NCI-H1092 (cell line): Measurements from ENCODE around the gene NF1.
"Not testable (repeated sequence)": the region's sequence is repeated elsewhere in the genome, so short reads cannot be mapped to it uniquely, and the experiment has no call there.

Experiments used
- DNase-seq: peaks from one replicate; lab custom pipeline; 2025; lab: John Stamatoyannopoulos, UW

The NF1 gene

GRCh38 chr17:31130286-31131224 lies 35.8 kb downstream of the NF1 start:
- DNase-seq, result no peak

DNA sequence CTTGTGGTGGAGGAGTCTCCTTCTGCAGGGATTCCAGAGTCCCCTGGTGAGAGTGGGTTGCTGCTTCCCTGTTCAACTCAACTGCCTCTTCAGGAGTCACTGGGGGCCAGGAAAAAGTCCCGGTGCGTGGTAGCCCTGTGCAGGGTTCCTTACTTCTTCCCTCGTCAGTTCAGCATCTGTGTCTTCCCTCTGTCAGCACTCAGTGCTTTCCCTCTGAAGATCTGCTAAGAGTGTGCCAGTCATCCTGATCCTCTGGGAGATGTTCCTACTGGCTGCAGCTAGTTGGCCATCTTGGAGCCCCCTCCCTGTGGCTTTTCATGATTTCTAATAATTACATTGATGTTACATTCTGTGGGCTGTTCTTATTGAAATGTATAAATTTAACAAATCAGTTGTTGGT lies 36.5 kb downstream of the NF1 start:
- no peak for DNase-seq

DNA sequence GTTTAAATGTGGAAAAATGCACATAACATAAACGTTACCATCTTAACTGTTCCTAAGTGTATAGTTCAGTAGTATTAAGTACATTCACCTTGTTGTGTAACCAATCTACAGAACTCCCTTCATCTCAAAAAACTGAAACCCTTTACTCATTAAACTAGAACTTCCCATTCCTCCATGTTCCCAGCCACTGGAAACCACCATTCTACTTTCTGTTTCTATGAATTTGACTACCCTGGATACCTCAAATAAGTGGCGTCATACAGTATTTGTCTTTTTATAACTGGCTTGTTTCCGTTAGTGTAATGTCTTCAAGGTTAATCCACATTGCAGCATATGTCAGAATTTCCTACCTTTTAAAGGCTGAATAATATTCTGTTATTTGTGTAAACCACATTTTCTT lies 38.2 kb downstream of the NF1 start:
- DNase-seq, result no peak

GRCh38 chr17:31134576-31134975 lies 39.8 kb downstream of the NF1 start:
- no peak for DNase-seq

GRCh38 chr17:31136319-31136718 lies 41.5 kb downstream of the NF1 start:
- DNase-seq, result no peak

GRCh38 chr17:31140111-31140510 lies 45.3 kb downstream of the NF1 start:
- DNase-seq, result no peak

- DNase-seq, result no peak
Observed at GRCh38 chr17:31144428-31144827, 49.7 kb downstream of the NF1 start.

DNA sequence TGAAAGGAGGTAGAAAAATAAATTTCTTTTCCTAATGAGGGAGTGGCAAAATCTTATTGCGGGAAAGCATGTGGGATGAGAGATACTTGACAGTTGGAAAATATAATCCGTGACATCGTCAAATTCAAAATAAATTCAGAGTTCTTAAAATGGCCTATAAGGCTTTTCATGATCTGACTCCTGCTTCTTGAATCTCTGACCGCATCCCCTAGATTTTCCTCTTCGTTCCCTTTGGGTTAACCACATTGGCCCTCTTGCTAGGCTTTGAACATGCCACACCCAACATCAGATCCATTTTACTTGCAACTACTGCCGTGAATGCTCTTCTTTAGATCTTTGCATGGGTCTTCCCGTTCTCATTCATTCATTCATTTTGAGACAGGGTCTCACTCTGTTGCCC lies 50.1 kb downstream of the NF1 start:
- DNase-seq, result no peak

DNA sequence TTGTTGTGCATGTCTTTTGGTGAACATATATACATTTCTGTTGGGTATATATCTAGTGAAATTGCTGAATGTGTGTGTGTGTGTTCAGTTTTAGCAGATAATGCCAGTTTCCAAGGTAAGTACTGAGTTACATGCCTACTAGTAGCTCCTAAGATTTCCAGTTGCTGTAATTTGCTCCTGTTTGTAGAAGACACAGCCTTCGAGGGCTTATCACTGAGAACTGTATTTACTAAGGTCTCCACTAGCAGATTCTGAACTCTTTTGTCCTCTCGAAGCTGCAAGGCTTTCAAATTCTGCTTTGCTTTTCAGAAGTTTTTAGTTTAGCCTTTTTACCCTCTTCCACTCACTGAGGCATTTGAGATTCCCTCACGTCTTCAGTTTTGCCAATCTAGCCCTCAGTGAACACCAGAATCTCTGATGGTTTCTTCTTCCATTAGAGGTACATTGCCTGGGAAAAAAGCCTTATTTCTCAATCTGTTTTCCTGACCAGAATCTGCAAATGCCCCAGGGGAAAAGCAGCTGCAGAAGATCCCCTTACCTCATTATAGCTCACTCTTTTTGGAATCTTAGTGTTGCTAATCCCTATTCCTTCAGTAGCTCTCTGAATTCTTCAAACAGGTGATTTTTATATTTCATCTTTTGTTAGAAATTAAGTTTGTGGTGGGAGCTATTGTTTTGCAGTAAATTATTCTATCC lies 52.9 kb downstream of the NF1 start:
- DNase-seq, result no peak

DNA sequence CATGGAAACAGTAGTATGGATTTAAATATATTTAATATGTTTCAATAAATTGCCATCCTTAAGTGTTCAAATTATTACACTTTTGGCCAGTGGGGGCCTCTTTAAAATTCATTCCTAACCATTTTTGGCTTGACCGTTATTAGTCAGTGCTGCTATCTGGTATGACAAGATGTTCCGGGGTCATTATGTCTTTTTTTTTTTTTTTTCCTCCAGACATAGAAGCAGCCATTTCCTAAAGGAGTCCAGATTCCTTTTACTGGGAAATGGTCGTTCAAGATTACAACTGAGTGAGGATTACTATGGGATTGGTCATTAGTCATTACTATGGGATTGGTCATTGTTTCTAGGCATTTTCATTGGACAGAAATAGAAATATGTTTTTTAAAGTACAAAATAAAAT lies 53.4 kb downstream of the NF1 start:
- no peak for DNase-seq

GRCh38 chr17:31152271-31152670 lies 57.5 kb downstream of the NF1 start:
- DNase-seq, result no peak

DNA sequence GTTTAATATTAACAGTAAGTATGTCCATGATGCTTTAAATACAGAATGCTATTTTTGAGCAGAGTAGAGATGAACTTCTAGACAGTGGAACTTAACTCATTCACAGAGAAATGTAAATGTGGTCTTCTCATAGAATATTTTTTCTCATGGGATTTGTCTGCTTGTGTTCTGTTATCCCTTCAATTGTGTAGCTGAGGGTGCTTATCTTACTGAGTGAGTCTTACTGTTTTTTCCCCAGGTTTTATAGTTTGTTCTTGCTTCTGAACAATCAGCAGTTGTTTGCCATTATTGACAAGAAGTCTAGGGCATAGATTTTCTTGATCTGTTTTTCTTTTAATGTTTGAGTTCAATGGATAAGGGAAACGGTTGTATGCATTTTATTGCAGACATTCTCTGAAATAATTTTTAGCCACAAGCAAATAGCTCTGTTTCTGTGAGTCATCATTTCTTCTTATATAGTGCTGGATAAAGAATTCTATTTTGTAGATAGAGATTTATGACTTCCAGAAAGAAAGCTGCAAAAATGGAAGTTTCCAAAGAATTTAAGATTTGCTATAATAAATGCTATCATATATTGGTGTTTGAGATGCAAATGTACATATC lies 60.5 kb downstream of the NF1 start:
- DNase-seq, result no peak

DNA sequence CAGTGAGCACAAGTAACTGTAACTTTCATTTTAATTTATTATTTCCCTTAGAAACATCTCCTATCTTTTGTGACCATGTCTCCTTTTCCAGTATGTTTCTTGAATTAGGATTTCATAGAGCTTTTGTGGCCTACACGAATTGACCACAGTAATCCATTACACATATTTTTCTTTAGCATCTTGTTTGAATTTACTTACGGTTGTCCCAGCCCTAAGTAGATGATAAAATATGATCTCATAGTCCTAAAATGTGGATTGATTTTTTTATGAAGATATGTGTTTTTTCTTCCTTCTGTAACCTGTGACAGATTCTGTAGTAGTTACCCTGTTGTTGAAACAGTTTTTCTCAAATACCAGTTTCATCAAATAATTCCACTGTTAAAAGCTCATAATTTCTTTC lies 61.5 kb downstream of the NF1 start:
- no peak for DNase-seq

- DNase-seq, result not testable (repeated sequence)
Observed at GRCh38 chr17:31156864-31157263, 62.1 kb downstream of the NF1 start.

DNA sequence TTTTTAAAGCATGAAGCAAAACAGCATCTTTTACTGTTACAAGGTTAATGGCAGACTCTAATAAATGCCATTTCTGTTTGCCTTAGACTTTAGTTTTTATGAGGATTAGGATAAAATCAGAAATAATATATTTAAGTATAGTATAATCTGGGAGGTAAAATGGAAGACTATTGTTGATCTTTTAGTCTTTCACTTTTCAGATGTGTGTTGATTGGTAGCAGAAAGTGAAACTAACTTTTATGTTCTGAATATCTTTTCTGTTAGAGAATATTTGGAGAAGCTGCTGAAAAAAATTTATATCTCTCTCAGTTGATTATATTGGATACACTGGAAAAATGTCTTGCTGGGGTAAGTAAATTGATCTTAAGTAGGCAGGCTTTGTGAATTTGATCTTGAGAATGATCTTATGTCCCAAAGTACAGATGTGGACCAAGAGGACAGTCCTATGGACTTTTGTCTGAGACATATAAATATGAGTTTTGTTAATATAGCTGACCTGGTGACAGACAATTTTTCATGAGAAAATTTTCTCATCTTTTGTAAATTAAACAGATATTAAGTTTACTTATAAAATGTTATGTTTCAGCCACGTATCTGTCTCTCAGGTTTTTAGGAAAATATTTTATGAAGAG lies 64.1 kb downstream of the NF1 start:
- DNase-seq, result no peak

DNA sequence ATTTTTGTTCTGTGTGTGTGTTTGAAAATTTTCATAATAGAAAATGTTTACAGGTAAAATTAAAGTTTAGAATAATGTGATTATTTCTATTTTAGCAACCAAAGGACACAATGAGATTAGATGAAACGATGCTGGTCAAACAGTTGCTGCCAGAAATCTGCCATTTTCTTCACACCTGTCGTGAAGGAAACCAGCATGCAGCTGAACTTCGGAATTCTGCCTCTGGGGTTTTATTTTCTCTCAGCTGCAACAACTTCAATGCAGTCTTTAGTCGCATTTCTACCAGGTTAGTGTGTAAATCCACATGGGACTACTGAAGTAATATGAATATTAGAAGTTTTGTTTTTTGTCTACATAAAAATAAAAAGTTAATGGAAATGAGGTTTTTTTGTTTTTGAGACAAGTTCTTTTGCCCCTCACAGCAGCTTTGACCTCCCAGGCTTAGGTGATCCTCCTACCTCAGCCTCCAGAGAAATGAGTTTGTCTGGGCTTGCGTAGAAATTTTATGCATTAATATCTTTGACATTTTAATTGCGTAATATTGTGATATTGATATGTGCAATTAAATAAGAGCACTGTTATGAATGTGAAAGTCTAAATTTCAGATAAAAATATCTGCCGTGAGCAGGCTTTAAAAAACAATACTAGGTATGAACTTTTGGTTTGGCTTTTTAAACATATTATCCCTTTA lies 68.5 kb downstream of the NF1 start:
- DNase-seq, result no peak

DNA sequence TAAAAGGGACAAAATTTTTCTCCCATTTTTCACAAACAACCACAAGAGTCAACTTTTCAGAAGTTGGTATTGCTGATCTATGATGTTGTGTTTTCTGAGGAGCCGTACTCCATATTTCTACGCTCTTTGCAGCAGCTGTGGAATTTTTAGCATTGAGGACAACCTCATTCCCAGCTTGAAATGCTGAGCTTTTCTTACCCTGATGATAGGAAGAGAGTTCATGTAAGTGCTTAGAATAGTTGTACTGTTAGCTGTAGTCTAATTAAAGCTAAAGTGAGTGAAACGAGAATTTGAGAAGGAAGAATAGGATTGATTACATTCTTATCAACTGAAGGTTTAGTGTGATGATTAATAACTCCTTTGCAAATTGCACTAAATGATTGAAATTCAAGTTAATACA lies 72.3 kb downstream of the NF1 start:
- DNase-seq, result no peak

DNA sequence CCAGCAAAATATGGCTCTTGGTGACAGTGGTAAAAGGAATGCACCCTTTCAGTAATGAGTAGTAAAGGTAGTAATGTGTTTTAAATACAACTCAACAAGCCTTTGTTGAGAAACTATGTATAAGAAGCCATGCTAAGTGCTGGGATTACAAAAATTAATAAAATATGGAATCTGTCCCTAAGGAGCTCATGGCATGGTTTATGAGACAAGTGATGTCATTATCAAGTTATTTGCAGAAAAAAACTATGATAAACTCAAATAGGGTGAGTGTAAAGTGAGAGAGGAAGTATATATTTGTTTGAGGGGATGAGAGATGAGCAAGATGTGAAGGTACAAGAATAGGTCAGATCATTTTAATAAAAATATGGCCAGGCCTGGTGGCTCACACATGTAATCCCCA lies 76.9 kb downstream of the NF1 start:
- no peak for DNase-seq

GRCh38 chr17:31172388-31172787 lies 77.6 kb downstream of the NF1 start:
- no peak for DNase-seq

- no peak for DNase-seq
Observed at GRCh38 chr17:31174215-31174614, 79.4 kb downstream of the NF1 start.

- DNase-seq, result no peak
Observed at GRCh38 chr17:31175237-31175636, 80.5 kb downstream of the NF1 start.

DNA sequence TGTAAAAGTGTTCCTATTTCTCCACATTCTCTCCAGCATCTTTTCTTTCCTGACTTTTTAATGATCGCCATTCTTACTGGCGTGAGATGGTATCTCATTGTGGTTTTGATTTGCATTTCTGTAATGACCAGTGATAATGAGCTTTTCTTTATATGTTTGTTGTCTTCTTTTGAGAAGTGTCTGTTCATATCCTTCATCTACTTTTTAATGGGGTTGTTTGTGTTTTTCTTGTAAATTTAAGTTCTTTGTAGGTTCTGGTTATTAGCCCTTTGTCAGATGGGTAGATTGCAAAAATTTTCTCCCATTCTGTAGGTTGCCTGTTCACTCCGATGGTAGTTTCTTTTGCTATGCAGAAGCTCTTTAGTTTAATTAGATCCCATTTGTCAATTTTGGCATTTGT lies 81.4 kb downstream of the NF1 start:
- not testable (repeated sequence) for DNase-seq
